Forelimb muscle (tissue), 1 donor: ENCODE results near the gene SUN2. TPM values are rescaled to one million over a fixed set of nuclear protein-coding genes. Genes with fewer than 3 reads are reported as not detected.
"Not testable (repeated sequence)": the region's sequence is repeated elsewhere in the genome, so short reads cannot be mapped to it uniquely, and the experiment has no call there.

Experiments used
- DNase-seq: peaks from one replicate; pipeline ENCODE4 v3.0.0-alpha.2; 2013; ENCODE audit warnings: low read depth
- polyA plus RNA-seq: library from polyadenylated mRNA; unstranded; fragments of 120-200 nt; gene quantifications from one replicate; pipeline ENCODE4 v1.2.1, GENCODE V29; 2013; ENCODE audit not compliant: insufficient read length

Gene SUN2, protein sequence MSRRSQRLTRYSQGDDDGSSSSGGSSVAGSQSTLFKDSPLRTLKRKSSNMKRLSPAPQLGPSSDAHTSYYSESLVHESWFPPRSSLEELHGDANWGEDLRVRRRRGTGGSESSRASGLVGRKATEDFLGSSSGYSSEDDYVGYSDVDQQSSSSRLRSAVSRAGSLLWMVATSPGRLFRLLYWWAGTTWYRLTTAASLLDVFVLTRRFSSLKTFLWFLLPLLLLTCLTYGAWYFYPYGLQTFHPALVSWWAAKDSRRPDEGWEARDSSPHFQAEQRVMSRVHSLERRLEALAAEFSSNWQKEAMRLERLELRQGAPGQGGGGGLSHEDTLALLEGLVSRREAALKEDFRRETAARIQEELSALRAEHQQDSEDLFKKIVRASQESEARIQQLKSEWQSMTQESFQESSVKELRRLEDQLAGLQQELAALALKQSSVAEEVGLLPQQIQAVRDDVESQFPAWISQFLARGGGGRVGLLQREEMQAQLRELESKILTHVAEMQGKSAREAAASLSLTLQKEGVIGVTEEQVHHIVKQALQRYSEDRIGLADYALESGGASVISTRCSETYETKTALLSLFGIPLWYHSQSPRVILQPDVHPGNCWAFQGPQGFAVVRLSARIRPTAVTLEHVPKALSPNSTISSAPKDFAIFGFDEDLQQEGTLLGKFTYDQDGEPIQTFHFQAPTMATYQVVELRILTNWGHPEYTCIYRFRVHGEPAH
- 50.6 TPM for polyA plus RNA-seq

DNA sequence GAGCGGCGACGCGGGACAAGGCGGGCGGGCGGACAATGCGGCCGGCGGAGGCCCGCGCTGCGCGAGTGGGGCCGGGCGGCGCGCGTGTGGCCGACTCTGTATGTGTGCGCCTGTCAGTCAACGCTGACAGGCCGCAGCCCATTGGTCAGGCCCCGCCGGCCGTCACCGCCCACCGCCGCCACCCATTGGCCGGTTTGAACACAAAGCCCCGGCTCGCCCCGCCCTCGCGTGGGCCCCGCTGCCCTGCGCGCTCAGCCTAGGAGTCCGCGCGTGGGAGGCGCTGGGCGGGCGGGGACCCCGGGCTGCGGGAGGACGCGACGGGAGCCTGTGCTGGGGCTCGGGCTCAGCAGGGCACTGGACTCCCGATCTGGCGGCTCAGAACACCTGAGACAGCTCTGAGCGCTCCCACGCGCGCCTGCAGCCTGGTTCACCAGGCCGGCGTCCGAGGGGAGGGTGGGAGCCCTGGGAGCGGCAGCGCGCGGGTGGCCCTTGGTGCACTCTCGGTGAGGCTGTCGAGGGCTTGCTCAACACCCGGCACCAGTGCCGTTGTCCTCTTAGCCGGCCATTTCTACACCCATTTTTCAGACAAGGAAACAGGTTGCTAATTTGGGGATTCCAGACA, at the start of gene SUN2:
Gene SUN2 (minus strand): TSS at position 88 of the 622 bp plus-strand sequence. CDS start 3,370 bp downstream, outside the sequence.
- no peak for DNase-seq

GRCh38 chr22:38805041-38805593, 49.3 kb upstream of the SUN2 start:
- not testable (repeated sequence) for DNase-seq

DNA sequence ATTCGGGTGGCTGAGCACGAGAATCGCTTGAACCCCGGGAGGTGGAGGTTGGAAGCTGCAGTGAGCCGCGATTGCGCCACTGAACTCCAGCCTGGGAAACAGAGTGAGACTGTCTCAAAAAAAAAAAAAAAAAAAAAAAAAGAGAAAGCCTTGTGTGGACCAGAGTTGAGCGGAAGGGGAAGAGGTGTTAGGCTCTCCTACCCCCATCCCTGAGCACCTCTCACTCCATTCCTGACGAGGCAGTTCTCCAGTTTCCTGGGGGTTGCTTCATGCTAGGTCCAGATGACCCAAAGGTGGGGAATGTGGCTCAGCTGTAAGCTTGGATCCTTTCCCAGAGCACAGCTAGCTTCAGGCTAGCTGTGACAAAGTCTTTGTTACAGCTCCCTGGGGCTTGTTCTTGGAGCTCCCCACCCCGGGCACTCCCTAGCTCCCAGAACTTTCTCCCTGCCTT, 46.9 kb upstream of the SUN2 start:
- DNase-seq, result peak; percentile 47

- DNase-seq, result no peak
These were observed 43.6 kb upstream of the SUN2 start for GRCh38 chr22:38799265-38800002.

GRCh38 chr22:38798496-38798895, 42.7 kb upstream of the SUN2 start:
- no peak for DNase-seq

- no peak for DNase-seq
These were observed 40.6 kb upstream of the SUN2 start for GRCh38 chr22:38796262-38796957.

- DNase-seq, result no peak
These were observed 39.8 kb upstream of the SUN2 start for GRCh38 chr22:38795569-38795968.

DNA sequence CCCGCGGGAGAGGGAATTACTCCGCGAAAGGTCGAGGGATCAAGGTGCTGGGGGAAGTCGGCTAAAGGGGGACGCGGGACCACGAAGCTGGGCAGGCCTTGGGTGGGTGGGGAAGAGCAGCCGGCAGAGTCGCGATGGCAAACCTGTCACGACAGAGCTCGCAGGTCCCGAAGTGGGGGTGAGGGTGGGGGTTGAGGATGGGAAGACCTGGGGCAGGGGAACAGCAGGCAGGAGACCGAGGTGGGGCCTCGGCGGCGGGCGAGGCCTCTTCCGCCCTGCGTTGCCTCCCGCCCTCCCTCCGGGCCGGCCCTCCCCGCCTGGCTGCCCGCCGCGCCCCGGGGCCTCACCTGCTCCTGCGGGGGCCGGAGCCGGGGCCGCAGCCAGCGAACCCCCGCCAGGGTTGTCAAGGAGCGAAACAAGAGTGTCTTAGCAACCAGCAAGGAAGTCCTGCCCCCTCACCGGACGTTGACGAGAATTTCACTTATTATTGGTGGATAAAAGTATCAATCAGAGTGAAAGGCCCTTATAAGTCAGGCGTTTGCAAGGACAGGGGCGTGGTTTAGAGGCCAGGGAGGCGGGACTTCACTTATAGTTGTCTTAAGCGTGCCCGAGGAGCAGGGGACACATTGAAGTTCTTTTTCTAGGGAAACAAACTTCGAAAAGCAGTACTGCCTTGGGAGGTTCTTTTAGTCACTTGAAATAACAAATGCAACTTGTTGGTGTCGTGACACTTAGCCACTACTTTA, 38.1 kb upstream of the SUN2 start, which contains the start of gene DNAL4:
Gene DNAL4 (minus strand): TSS at position 423 of the 746 bp plus-strand sequence. CDS start 11,412 bp downstream, outside the sequence.
- DNase-seq, result peak; percentile 97

DNA sequence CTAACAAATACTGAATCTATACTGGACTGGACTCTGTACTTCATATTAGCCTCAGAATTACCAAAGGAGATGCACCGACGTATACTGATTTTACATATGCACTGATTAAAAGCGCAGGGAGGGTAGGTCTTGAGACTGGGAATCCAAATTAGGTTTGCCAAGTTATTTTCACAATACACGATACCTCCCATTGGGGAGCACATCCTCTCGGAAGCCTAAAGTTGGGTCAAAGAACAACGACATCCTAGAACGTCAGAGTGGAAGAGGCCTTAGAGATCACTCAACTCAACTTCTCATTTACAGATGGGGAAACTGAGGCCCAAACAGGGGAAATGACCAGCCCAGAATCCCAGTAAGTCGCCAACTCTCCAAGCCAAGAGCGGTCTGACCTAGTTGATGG, 37.5 kb upstream of the SUN2 start:
- no peak for DNase-seq

DNA sequence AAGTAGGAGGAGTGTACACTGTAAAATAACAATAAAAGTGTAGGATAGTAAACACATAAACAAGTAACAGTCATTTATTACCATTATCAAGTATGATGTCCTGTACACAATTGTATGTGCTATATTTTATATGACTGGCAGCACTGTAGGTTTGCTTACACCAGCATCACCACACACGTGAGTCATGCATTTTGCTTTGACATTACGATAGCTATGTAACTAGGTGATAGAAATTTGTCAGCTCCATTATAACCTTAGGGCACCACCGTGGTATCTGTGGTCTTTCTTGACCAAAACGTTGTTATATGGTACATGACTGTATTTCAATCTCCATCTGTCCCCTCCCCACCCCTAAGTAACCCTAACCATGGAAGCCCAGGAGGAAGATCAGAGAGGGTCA, 37.0 kb upstream of the SUN2 start:
- DNase-seq, result no peak

DNA sequence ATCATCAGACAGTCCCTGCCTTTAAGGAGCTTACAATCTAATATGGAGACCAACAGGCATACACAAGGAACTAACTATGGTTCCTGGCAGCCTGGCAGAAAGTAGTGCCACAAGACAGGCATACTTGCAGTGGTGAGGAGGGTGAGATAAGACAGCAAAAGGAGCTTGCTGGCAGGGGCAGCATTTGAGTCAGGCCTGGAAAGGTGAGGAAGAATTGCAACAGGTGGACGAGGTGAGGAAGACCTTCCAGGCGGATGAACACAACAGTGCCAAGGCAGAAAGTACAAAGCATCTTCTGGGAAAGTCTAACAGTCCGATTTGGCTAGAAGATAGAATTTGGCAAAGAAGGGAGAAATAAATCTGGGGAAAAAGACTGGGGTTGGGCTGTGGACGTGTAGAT, 33.8 kb upstream of the SUN2 start:
- no peak for DNase-seq

DNA sequence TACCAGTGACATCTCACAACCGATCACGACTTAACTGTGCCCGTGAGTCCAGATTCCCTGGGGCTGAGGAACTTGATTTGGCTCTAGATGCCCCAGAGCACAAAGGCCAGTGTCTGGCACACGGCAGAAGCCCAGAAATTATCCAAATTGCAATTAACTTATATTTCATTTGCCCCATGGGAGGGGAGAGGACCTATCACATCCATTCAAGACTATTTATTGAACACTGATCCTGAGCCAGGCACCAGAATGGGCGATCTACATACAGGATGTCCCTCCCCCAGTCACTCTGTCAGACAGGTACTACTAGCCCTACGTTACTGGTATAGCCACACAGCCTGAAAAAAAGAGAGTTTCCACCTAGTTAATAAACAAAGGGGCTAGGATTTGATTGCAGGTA, 33.0 kb upstream of the SUN2 start:
- no peak for DNase-seq

GRCh38 chr22:38788021-38788816, 32.4 kb upstream of the SUN2 start:
- DNase-seq, result peak; percentile 75

GRCh38 chr22:38786631-38787030, 30.8 kb upstream of the SUN2 start:
- no peak for DNase-seq

DNA sequence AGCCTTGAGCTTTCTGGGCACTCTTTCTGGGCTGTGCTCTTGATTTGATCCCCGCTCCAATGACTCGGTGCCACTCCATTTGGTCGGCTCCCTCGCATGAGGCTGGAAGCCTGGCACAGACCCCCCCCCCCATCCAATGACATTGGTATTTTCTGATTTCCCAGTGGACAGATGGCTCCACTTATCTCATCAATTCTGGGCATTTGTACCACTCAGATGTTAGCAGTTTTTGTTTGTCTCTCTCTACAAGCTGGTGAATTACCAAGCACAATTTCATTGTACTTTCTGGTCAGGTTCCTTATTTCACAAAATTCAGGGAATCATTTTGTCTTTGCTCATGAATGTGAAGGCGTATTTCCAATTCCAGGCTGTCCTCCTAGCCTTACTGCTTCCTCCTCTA, 29.1 kb upstream of the SUN2 start:
- no peak for DNase-seq

DNA sequence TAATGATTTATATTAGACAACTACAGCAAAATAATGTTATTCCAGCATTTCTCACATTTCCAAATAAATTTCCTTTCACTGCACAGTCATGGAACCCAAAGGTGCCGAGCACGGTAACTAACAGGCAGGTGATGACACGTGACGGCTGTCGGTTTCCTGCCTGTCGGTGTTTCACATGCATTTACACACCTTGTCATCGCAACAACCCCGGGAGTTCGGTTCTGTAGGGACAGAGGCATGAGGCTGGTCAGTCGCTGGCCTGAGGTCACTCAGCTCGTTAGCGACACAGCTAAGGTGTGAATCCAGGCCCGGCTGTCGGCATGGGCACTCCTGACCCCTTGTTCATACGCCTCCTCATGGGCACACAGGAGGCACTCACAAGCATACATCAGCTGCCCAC, 28.2 kb upstream of the SUN2 start:
- DNase-seq, result no peak

GRCh38 chr22:38783095-38783615, 27.4 kb upstream of the SUN2 start:
- no peak for DNase-seq

DNA sequence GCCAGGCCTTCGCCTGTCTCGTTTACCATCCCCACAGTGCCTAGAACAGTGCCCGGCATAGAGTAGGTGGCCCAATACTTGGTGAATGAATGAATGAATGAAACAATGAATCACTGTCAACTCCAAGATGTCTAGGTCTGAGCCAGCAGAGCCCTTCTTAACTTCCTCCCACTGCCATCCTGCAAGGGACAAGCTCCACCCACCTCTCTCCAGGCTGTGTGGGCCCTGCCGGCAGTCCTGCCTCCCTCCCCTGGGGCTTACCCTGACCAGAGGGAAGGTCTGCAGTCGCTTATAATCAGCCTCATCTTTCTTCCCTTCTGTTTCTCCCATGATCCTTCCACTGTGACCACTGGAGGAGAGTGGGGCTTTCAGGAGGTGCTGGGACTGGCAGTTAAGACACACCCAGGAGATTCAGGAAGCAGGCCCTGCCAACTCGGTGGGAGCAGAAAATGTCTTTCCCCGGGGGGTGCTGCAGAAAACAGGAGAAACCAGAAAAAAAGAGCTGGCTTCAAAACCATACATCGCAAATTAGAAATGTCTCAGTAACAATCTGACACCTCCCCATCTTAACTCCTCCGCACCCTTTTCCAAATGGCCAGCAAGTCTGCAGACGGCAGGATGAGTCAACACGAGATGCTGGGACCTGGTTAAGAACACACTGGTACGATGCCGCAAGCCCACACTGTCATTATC, 26.8 kb upstream of the SUN2 start:
- DNase-seq, result no peak
